ENCODE results near the gene LPP.

LPP gene

DNA sequence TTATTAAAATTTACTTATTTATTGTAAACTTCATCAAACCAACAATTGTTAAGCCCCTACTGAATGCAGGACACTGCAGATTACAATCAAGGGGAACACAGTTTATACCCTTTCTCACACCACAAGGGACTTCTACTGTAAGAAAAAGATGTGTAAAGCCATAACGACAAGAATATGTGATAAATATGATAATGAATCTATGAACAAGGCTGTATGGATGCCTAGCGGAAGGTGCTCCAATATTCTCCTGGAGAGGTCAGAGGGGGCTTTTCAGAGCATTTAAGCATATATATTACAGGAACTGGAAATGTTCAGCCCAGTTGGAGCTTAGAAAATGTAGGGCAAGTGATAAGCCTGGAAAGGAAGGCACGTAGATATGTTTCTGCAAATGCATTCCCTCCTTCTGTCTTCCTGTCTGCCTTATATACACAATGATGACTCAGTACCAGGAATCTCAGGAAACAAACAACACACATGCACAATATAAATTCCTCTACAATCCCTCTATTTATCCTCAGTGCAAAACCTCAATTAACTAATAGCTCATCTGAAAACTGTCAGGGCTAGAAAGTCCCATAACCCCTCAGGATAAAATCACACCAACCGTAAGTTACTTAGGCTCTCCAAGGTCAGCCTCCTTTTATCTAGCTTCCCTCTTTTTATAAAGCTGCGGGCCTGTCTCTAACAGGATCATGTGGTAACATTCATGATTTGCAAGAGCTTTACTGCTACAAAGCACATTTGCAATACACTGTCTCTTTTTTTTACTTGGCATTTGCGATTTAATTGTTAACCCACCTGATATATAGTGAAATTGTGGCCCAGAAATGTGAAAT is 393.1 kb downstream of the LPP start:
- Histone ChIP-seq H3K4me3 (ENCODE audit: low read length) (no peak overlapping the region), H3K9me2 (replicated peaks; ENCODE audit: control insufficient read depth, low read length) (no peaks in the 10 kb centered on the region), H3K27me3 (ENCODE audit: control insufficient read depth, low read length) (no peaks in the 10 kb centered on the region), H3K4me2 (ENCODE audit: low read length) (no peak overlapping the region), H3K36me3 (ENCODE audit: control insufficient read depth, low read length) (no peaks in the 10 kb centered on the region), H4K20me1 (ENCODE audit: control insufficient read depth, insufficient read depth, low read depth, low read length) (no peaks in the 10 kb centered on the region), H3K79me2 (ENCODE audit: control insufficient read depth, low read length) (no peaks in the 10 kb centered on the region), H3F3A (ENCODE audit: control insufficient read depth, insufficient read depth) (no peaks in the 10 kb centered on the region), H3K27ac (ENCODE audit: low read depth, low read length) (no peak overlapping the region), H3K4me1 (ENCODE audit: control insufficient read depth, low read length) (no peaks in the 10 kb centered on the region), H3K9me3 (ENCODE audit: control insufficient read depth, insufficient read depth, low read length) (no peaks in the 10 kb centered on the region)
- TF ChIP-seq, protein P1, sequence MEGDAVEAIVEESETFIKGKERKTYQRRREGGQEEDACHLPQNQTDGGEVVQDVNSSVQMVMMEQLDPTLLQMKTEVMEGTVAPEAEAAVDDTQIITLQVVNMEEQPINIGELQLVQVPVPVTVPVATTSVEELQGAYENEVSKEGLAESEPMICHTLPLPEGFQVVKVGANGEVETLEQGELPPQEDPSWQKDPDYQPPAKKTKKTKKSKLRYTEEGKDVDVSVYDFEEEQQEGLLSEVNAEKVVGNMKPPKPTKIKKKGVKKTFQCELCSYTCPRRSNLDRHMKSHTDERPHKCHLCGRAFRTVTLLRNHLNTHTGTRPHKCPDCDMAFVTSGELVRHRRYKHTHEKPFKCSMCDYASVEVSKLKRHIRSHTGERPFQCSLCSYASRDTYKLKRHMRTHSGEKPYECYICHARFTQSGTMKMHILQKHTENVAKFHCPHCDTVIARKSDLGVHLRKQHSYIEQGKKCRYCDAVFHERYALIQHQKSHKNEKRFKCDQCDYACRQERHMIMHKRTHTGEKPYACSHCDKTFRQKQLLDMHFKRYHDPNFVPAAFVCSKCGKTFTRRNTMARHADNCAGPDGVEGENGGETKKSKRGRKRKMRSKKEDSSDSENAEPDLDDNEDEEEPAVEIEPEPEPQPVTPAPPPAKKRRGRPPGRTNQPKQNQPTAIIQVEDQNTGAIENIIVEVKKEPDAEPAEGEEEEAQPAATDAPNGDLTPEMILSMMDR (IDR thresholded peaks at IDR 0.05; ENCODE audit: low read depth, low read length, poor library complexity, severe bottlenecking) = no peak
- TF ChIP-seq EZH2phosphoT487 (IDR thresholded peaks at IDR 0.05; ENCODE audit: borderline replicate concordance, low read length) = no peak

DNA sequence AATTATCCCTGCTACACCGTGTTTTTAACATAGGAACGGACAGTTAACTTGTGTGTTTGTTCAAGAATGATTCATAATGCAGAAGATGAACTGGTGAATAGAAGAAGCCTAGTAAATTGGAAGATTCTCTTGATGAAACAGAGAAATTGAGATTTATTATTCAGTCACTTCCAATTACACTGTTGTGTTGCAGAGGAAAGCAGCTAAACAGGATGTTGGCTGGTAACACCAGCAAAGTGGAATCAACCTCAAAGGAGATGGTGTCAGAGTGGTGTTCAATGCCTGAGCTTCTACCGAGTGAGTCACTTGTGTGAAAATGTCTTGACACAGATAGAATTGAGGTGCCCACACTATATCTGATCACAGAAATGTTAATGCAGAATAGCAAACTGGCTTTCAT is 399.6 kb downstream of the LPP start:
- TF ChIP-seq, protein P1 (IDR thresholded peaks at IDR 0.05; ENCODE audit: low read depth, low read length, poor library complexity, severe bottlenecking) = no peak
- TF ChIP-seq EZH2phosphoT487 (IDR thresholded peaks at IDR 0.05; ENCODE audit: borderline replicate concordance, low read length) = no peak
- Histone ChIP-seq H3K9me3 (ENCODE audit: control insufficient read depth, insufficient read depth, low read length) (no peaks in the 10 kb centered on the region), H3K27ac (ENCODE audit: low read depth, low read length) (no peak overlapping the region), H3K4me1 (ENCODE audit: control insufficient read depth, low read length) (no peaks in the 10 kb centered on the region), H3K4me3 (ENCODE audit: low read length) (no peak overlapping the region), H3K4me2 (ENCODE audit: low read length) (no peak overlapping the region), H3K36me3 (ENCODE audit: control insufficient read depth, low read length) (no peaks in the 10 kb centered on the region), H3F3A (ENCODE audit: control insufficient read depth, insufficient read depth) (no peaks in the 10 kb centered on the region), H3K27me3 (ENCODE audit: control insufficient read depth, low read length) (no peaks in the 10 kb centered on the region), H3K79me2 (ENCODE audit: control insufficient read depth, low read length) (no peaks in the 10 kb centered on the region), H4K20me1 (ENCODE audit: control insufficient read depth, insufficient read depth, low read depth, low read length) (no peaks in the 10 kb centered on the region), H3K9me2 (replicated peaks; ENCODE audit: control insufficient read depth, low read length) (no peaks in the 10 kb centered on the region)

DNA sequence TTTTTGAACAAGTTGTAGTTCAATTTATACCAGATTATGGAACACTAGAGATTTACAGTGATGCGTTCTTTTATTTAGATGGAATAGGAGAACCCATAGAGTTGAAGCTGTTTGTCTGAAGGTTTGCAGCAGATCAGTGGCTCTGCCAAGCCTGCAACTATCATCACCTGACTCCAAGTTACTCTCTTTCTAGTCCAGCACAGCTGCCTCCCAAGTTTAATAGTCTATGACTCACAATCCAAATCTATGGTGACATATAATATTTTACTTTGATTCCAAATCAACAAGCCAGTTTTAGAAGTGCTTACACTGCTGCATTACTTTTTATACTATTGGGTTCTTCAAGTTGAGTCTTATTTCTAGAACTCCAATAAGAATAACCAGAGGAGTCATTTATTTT is 400.4 kb downstream of the LPP start:
- no peaks in the 10 kb centered on the region for H3K36me3 ChIP-seq (ENCODE audit: control insufficient read depth, low read length)
- no peaks in the 10 kb centered on the region for H3K79me2 ChIP-seq (ENCODE audit: control insufficient read depth, low read length)
- no peaks in the 10 kb centered on the region for H3K4me1 ChIP-seq (ENCODE audit: control insufficient read depth, low read length)
- H3K27ac ChIP-seq (ENCODE audit: low read depth, low read length) = no peak overlapping the region
- H3K9me3 ChIP-seq (ENCODE audit: control insufficient read depth, insufficient read depth, low read length) = no peaks in the 10 kb centered on the region
- no peak overlapping the region for H3K4me2 ChIP-seq (ENCODE audit: low read length)
- no peaks in the 10 kb centered on the region for H3K27me3 ChIP-seq (ENCODE audit: control insufficient read depth, low read length)
- no peak overlapping the region for H3K4me3 ChIP-seq (ENCODE audit: low read length)
- no peaks in the 10 kb centered on the region for H3F3A ChIP-seq (ENCODE audit: control insufficient read depth, insufficient read depth)
- TF ChIP-seq EZH2phosphoT487 (IDR thresholded peaks at IDR 0.05; ENCODE audit: borderline replicate concordance, low read length) = no peak
- TF ChIP-seq, protein P1 (IDR thresholded peaks at IDR 0.05; ENCODE audit: low read depth, low read length, poor library complexity, severe bottlenecking) = no peak
- H3K9me2 ChIP-seq (replicated peaks; ENCODE audit: control insufficient read depth, low read length) = no peaks in the 10 kb centered on the region
- H4K20me1 ChIP-seq (ENCODE audit: control insufficient read depth, insufficient read depth, low read depth, low read length) = no peaks in the 10 kb centered on the region
